ENCODE results near the gene MACROH2A2. TPM values are rescaled to one million over a fixed set of nuclear protein-coding genes. Genes with fewer than 3 reads are reported as not detected.

Gene MACROH2A2
- total and polyA plus RNA-seq, 5 donors, result 11.5 to 14.7 (median 13.7) TPM

- intact Hi-C loops (cut with DNase I), result no loop called here
- 81% methylated on average over 5 of the region's 5 CpGs for WGBS
- ATAC-seq (no peak), DNase-seq (no peak)
- Histone ChIP-seq H3K9me3 (ENCODE audit: control insufficient read depth, low read length) (no peaks in the 10 kb centered on the region), H3K27me3 (ENCODE audit: control insufficient read depth, insufficient read depth) (no peaks in the 10 kb centered on the region), H3K4me1 (ENCODE audit: control insufficient read depth, insufficient read depth, low read length) (no peaks in the 10 kb centered on the region), H3K27ac (ENCODE audit: low read length) (no peak overlapping the region), H3K4me3 (ENCODE audit: low read length) (no peak overlapping the region)
Observed at GRCh38 chr10:70048030-70048723, 4.5 kb upstream of the MACROH2A2 start.

- 45% methylated on average over 6 of the region's 6 CpGs for WGBS
- Histone ChIP-seq H3K27me3 (ENCODE audit: control insufficient read depth, insufficient read depth) (no peaks in the 10 kb centered on the region), H3K4me1 (ENCODE audit: control insufficient read depth, insufficient read depth, low read length) (no peaks in the 10 kb centered on the region), H3K4me3 (ENCODE audit: low read length) (no peak overlapping the region), H3K27ac (ENCODE audit: low read length) (no peak overlapping the region), H3K9me3 (ENCODE audit: control insufficient read depth, low read length) (no peaks in the 10 kb centered on the region)
- DNase-seq (no peak), ATAC-seq (no peak)
- intact Hi-C loops (cut with DNase I), result no loop called here
Observed at GRCh38 chr10:70051848-70052247, 798 bp upstream of the MACROH2A2 start.

GRCh38 chr10:70053218-70053840 is 683 bp downstream of the MACROH2A2 start:
- WGBS, result under 1% methylated on average over 78 of the region's 78 CpGs
- peak; percentile 25 to 68 (median 49) for DNase-seq
- no peaks in the 10 kb centered on the region for H3K9me3 ChIP-seq (ENCODE audit: control insufficient read depth, low read length)
- H3K4me3 ChIP-seq (ENCODE audit: low read length), result peak overlapping the region; percentile 80
- H3K27ac ChIP-seq (ENCODE audit: low read length), result peak overlapping the region; percentile 38
- H3K27me3 ChIP-seq (ENCODE audit: control insufficient read depth, insufficient read depth), result no peaks in the 10 kb centered on the region
- intact Hi-C loops (cut with DNase I), result no loop called here
- no peaks in the 10 kb centered on the region for H3K4me1 ChIP-seq (ENCODE audit: control insufficient read depth, insufficient read depth, low read length)
- ATAC-seq, result peak; percentile 67 to 75

DNA sequence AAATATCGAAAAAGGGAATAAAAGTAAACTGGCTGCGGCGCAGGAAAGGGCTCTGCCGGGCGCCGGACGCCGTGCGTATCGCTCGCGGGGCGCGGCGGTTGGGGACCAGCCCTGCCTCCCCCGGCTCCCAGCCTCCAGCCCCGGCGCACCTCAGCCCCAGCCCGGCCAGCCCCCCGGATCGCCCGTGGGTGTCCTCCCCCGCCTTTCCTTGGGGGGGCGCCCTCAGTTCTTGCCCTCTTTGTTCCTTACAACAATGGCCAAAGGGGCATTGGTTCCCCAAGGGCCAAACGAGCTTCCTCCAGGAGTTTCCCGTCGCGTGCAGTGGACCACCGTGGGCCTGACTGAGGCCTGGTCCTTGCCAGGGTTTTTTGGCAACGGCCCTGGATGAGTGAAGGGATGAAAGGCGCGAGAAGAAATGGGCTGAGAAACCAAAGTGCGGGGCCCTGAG is 1.2 kb downstream of the MACROH2A2 start:
- Histone ChIP-seq H3K4me3 (ENCODE audit: low read length) (peak overlapping the region; percentile 80), H3K27ac (ENCODE audit: low read length) (no peak overlapping the region), H3K9me3 (ENCODE audit: control insufficient read depth, low read length) (no peaks in the 10 kb centered on the region), H3K4me1 (ENCODE audit: control insufficient read depth, insufficient read depth, low read length) (no peaks in the 10 kb centered on the region), H3K27me3 (ENCODE audit: control insufficient read depth, insufficient read depth) (no peaks in the 10 kb centered on the region)
- intact Hi-C loops (cut with DNase I), result no loop called here
- peak in 1 of 2 donors; percentile 22 for ATAC-seq
- WGBS, result 5% methylated on average over 33 of the region's 33 CpGs
- peak; percentile 24 to 69 (median 68) for DNase-seq

GRCh38 chr10:70054902-70055301 is 2.3 kb downstream of the MACROH2A2 start:
- H3K27me3 ChIP-seq (ENCODE audit: control insufficient read depth, insufficient read depth), result no peaks in the 10 kb centered on the region
- H3K9me3 ChIP-seq (ENCODE audit: control insufficient read depth, low read length), result no peaks in the 10 kb centered on the region
- no peak for DNase-seq
- ATAC-seq, result no peak
- no peaks in the 10 kb centered on the region for H3K4me1 ChIP-seq (ENCODE audit: control insufficient read depth, insufficient read depth, low read length)
- no peak overlapping the region for H3K27ac ChIP-seq (ENCODE audit: low read length)
- no peak overlapping the region for H3K4me3 ChIP-seq (ENCODE audit: low read length)
- WGBS, result 79% methylated on average over 4 of the region's 4 CpGs
- intact Hi-C loops (cut with DNase I), result no loop called here

DNA sequence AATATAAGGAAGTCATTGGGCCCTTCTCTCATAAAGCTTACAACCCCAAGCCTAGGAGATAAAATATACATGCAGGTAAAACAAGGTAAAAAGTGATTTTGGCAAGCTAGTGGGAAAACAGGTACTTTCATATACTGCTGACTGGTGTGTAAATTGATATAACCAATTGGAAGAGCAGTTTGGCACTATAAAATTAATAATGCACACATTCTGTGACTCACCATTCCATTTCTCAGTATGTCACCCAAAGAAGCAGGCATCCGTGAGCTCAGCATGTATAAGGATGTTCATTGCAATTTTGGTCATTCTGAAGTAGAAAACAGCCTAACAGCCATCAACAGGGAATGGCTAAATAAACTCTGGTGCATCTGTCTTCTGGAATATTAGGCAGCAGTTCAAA is 2.9 kb downstream of the MACROH2A2 start:
- ATAC-seq (no peak), DNase-seq (no peak)
- 95% methylated on average over 1 of the region's 1 CpG for WGBS
- H3K9me3 ChIP-seq (ENCODE audit: control insufficient read depth, low read length), result no peaks in the 10 kb centered on the region
- H3K27me3 ChIP-seq (ENCODE audit: control insufficient read depth, insufficient read depth), result no peaks in the 10 kb centered on the region
- H3K4me1 ChIP-seq (ENCODE audit: control insufficient read depth, insufficient read depth, low read length), result no peaks in the 10 kb centered on the region
- intact Hi-C loops (cut with DNase I), result no loop called here
- H3K27ac ChIP-seq (ENCODE audit: low read length), result no peak overlapping the region
- H3K4me3 ChIP-seq (ENCODE audit: low read length), result no peak overlapping the region

GRCh38 chr10:70057306-70057705 is 4.7 kb downstream of the MACROH2A2 start:
- no peaks in the 10 kb centered on the region for H3K9me3 ChIP-seq (ENCODE audit: control insufficient read depth, low read length)
- DNase-seq, result no peak
- H3K27ac ChIP-seq (ENCODE audit: low read length), result no peak overlapping the region
- no peak overlapping the region for H3K4me3 ChIP-seq (ENCODE audit: low read length)
- WGBS, result 88% methylated on average over 4 of the region's 4 CpGs
- intact Hi-C loops (cut with DNase I), result no loop called here
- ATAC-seq, result no peak
- H3K27me3 ChIP-seq (ENCODE audit: control insufficient read depth, insufficient read depth), result no peaks in the 10 kb centered on the region
- H3K4me1 ChIP-seq (ENCODE audit: control insufficient read depth, insufficient read depth, low read length), result no peaks in the 10 kb centered on the region

GRCh38 chr10:70060389-70060788 is 7.7 kb downstream of the MACROH2A2 start:
- H3K4me3 ChIP-seq (ENCODE audit: low read length), result no peak overlapping the region
- ATAC-seq, result no peak
- 86% methylated on average over 2 of the region's 2 CpGs for WGBS
- DNase-seq, result no peak
- intact Hi-C loops (cut with DNase I), result no loop called here
- no peaks in the 10 kb centered on the region for H3K27me3 ChIP-seq (ENCODE audit: control insufficient read depth, insufficient read depth)
- no peak overlapping the region for H3K27ac ChIP-seq (ENCODE audit: low read length)
- H3K9me3 ChIP-seq (ENCODE audit: control insufficient read depth, low read length), result no peaks in the 10 kb centered on the region
- H3K4me1 ChIP-seq (ENCODE audit: control insufficient read depth, insufficient read depth, low read length), result no peaks in the 10 kb centered on the region

- Histone ChIP-seq H3K4me3 (ENCODE audit: low read length) (no peak overlapping the region), H3K27me3 (ENCODE audit: control insufficient read depth, insufficient read depth) (no peaks in the 10 kb centered on the region), H3K4me1 (ENCODE audit: control insufficient read depth, insufficient read depth, low read length) (no peaks in the 10 kb centered on the region), H3K9me3 (ENCODE audit: control insufficient read depth, low read length) (no peaks in the 10 kb centered on the region), H3K27ac (ENCODE audit: low read length) (no peak overlapping the region)
- DNase-seq (no peak), ATAC-seq (no peak)
- WGBS, result 92% methylated on average over 10 of the region's 10 CpGs
- intact Hi-C loops (cut with DNase I), result no loop called here
Observed at GRCh38 chr10:70063418-70064098, 10.9 kb downstream of the MACROH2A2 start.

DNA sequence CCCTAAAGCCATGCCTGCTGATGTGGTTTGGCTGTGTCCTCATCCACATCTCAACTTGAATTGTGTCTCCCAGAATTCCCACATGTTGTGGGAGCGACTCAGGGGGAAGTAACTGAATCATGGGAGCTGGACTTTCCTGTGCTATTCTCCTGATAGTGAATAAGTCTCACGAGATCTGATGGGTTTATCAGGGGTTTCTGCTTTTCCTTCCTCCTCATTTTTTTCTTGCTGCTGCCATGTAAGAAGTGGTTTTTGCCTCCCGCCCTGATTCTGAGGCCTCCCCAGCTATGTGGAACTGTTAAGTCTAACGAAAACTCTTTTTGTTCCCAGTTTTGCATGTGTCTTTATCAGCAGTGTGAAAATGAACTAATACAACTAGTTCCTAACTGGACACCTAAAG is 11.8 kb downstream of the MACROH2A2 start:
- DNase-seq (no peak), ATAC-seq (no peak)
- 69% methylated on average over 4 of the region's 4 CpGs for WGBS
- intact Hi-C loops (cut with DNase I), result no loop called here
- Histone ChIP-seq H3K27me3 (ENCODE audit: control insufficient read depth, insufficient read depth) (no peaks in the 10 kb centered on the region), H3K9me3 (ENCODE audit: control insufficient read depth, low read length) (no peaks in the 10 kb centered on the region), H3K4me1 (ENCODE audit: control insufficient read depth, insufficient read depth, low read length) (no peaks in the 10 kb centered on the region), H3K4me3 (ENCODE audit: low read length) (no peak overlapping the region), H3K27ac (ENCODE audit: low read length) (no peak overlapping the region)

- DNase-seq (no peak), ATAC-seq (no peak)
- WGBS, result 85% methylated on average over 3 of the region's 3 CpGs
- no peaks in the 10 kb centered on the region for H3K27me3 ChIP-seq (ENCODE audit: control insufficient read depth, insufficient read depth)
- H3K4me3 ChIP-seq (ENCODE audit: low read length), result no peak overlapping the region
- no peaks in the 10 kb centered on the region for H3K9me3 ChIP-seq (ENCODE audit: control insufficient read depth, low read length)
- intact Hi-C loops (cut with DNase I), result no loop called here
- H3K4me1 ChIP-seq (ENCODE audit: control insufficient read depth, insufficient read depth, low read length), result no peaks in the 10 kb centered on the region
- no peak overlapping the region for H3K27ac ChIP-seq (ENCODE audit: low read length)
Observed at GRCh38 chr10:70066190-70066589, 13.5 kb downstream of the MACROH2A2 start.

All from right cardiac atrium (tissue), 5 donors.